Motor neuron (in vitro differentiated cells): ENCODE data around the gene ITGA6. TPM values are rescaled to one million over a fixed set of nuclear protein-coding genes. Genes with fewer than 3 reads are reported as not detected.

ENCODE experiments used
- ATAC-seq, 8 experiments: fragments of 200-7000 bp; cut with Tn5 transposase; replicated peaks in 6 of 8; 2 replicates each; pipeline ENCODE4 v1.8.0; 2021; ENCODE audit warnings: mild to moderate bottlenecking in 8 of 8, moderate library complexity in 8 of 8
- H3K27ac ChIP-seq, 2 donors: fragments of 250-450 bp; sonication (Bioruptor Pico); 2 replicates each; pipeline ENCODE4 v1.9.0; 2021; ENCODE audit warnings: antibody characterized with exemption in 2 of 2, mild to moderate bottlenecking in 2 of 2, moderate library complexity in 1 of 2
- H3K4me1 ChIP-seq, 2 donors: fragments of 250-450 bp; sonication (Bioruptor Pico); replicated peaks in 1 of 2; 2 replicates each; pipeline ENCODE4 v1.6.1; 2021; ENCODE audit warnings: antibody characterized with exemption in 2 of 2, mild to moderate bottlenecking in 2 of 2, moderate library complexity in 1 of 2
- H3K4me3 ChIP-seq, 5 donors: fragments of 250-450 bp; sonication (Bioruptor Pico); 2 replicates each; pipeline ENCODE4 v1.9.0; 2021; ENCODE audit warnings: antibody characterized with exemption in 5 of 5, mild to moderate bottlenecking in 5 of 5, moderate library complexity in 4 of 5
- WGBS, 10 experiments: fragments of 450-650 bp; shearing (Covaris generic); methylation state at CpG; one replicate each; pipeline ENCODE4 v1.0.0; 2022; 5-methylcytosine and 5-hydroxymethylcytosine counted together
- in situ Hi-C, 9 experiments: fragments of 400-800 bp; cut with MboI; loops; one replicate each; pipeline ENCODE4 v1.15.0; 2021; ENCODE audit warnings: low sequenced_read_pairs in 9 of 9, low pct_unique_long_range_greater_than_20kb in 2 of 9; ENCODE audit not compliant: unreplicated experiment in 9 of 9
- total RNA-seq, 8 experiments: library from RNA; unstranded; fragments of 300-600 nt; gene quantifications; 2 replicates each; pipeline versions ENCODE4 v1.2.3 to v1.2.4, GENCODE V29; 2022

ITGA6 gene
- total RNA-seq, 8 experiments from 2014 or later, result 3.4 to 68.2 (median 26.1) TPM

DNA sequence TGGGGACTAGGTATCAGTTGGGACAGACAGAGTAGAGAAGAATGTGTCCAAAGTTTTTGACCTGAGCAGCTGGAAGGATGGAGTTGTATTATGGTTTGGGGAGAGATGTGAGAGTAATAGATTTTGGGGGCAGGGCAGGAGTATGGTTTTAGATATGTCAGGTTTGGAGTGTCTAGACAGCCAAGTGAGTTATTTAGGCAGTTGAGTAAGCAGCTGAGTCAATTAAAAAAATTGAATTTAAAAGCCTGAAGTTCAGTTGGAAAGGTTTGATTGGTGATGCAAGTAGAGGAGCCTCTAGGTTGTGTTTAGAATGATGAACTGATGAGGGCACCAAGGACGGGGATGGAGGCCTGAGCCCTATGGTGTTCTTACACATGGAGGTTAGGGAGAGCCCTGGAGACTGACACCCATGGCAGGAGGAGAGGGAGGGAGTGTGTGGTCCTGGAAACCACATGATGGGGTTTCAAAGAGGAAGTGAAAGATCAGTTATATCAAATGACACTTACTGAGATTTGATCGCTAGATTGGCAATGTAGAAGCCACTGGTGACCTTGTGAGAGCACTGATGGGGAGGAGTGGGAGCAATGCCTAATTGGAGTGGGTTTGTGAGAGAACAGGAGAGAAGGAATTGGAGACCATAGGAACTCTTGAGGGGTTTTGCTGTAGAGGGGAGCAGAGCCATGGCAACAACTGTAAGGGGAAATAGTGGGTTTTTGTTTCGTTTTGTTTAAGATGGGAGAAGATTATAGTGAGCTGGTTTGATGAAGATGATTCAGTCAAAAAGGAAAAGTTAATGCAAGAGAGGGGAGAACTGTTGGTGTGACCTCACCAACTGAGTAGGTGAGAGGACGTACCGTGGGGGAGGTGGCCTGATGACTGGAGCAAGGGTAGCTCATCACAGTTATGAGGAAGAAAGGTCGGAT lies 10.3 kb downstream of the ITGA6 start:
- in situ Hi-C loops, result no loop called here
- Histone ChIP-seq H3K4me1 (peaks cover 32 to 36% of the 10 kb centered on the region in 2 donors), H3K4me3 (no peak overlapping the region), H3K27ac (no peak overlapping the region)
- WGBS, 10 experiments, result 80 to 100% (median 95%) methylated on average over 1 to 6 of the region's 6 CpGs; no CpG with 5 or more reads in 1 of the 10 experiments
- ATAC-seq, result no peak

DNA sequence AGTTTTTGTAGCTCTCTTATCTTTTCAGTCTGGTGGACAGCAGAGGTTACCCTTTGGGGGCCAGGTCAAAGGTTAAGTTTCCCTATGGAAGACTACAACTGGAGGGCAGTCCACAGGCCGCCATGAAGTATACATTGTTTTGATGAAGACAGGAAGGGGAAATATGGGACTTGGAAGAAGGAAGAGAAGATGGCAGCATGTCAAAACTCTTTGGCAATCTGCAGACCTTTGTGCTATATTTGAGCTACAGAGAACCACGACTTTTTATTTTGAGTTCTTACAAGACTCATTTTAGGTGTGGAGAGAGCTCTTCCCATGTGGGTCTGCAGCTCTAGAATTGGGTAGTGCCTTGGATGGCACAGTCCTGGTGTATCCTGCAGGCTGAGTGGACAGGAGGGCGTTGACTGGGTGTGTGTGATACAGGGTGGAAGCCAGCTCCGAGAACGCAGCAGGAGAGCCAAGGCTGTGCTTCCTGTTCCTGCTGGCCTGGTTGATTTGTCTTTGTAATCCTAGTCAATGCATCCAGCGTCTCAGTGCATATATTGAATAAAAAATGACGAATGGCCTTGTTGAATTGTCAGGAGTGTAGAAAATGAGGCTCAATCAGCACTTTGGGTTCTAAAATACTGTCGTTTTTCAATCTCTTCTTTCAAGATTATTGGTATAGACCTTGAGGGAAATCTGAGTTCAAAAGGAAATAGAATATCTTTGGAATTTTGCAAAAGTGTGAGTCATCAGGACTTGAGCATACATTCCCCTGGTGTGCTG lies 11.5 kb downstream of the ITGA6 start:
- WGBS, 10 experiments, result 15 to 95% (median 50%) methylated on average over 2 to 7 of the region's 8 CpGs; no CpG with 5 or more reads in 1 of the 10 experiments
- ATAC-seq, result peak in 4 of 8 experiments; percentile 13 to 41 (median 29)
- in situ Hi-C loops, result no loop called here
- H3K27ac ChIP-seq, result no peak overlapping the region
- no peak overlapping the region for H3K4me3 ChIP-seq
- peaks cover 36 to 39% of the 10 kb centered on the region in 2 donors for H3K4me1 ChIP-seq

DNA sequence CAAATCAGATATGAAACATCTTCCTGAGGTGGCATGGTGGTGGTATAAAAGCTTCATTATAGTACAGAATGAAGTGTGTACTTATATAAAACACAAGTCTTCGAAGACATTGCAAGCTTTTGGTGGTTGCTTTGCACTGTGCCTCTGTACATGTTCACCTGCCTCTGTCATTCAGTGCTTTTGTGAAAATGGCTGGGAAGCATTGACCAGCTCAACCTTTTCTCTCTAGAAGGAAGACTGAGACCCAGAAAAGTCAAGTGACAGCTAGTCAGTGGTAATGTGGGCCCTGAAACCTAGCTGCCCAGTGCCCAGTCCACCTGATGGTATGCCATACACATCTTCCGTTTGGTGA lies 12.1 kb downstream of the ITGA6 start:
- 63 to 100% (median 81%) methylated on average over 1 to 2 of the region's 2 CpGs; no CpG with 5 or more reads in 2 of the 10 experiments for WGBS, 10 experiments
- in situ Hi-C loops, result no loop called here
- ATAC-seq, result no peak
- Histone ChIP-seq H3K4me3 (no peak overlapping the region), H3K4me1 (peaks cover 36 to 38% of the 10 kb centered on the region in 2 donors), H3K27ac (no peak overlapping the region)

DNA sequence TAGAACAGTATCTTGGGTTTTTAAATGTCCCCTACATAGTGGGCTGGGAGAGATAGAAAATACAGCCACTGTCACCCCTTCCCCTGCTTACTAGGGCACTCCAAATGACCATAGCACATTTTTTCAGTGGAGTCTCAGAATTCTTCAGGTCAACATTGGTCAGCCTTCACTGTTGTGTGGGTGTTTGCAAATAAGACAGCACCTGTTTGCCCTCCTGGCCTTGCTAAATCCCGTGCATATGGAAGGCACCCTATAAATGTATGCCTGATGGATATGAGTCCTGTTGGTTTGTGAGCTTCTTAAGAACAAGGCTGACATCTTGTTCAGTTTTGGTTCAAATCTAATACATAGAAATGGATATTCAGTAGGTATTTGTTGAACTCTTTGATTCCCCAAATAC lies 12.5 kb downstream of the ITGA6 start:
- Histone ChIP-seq H3K4me3 (no peak overlapping the region), H3K27ac (no peak overlapping the region), H3K4me1 (peaks cover 33 to 34% of the 10 kb centered on the region in 2 donors)
- ATAC-seq, result no peak
- in situ Hi-C loops, result no loop called here
- 0 to 80% (median 25%) methylated on average over 1 of the region's 1 CpG; no CpG with 5 or more reads in 3 of the 10 experiments for WGBS, 10 experiments

DNA sequence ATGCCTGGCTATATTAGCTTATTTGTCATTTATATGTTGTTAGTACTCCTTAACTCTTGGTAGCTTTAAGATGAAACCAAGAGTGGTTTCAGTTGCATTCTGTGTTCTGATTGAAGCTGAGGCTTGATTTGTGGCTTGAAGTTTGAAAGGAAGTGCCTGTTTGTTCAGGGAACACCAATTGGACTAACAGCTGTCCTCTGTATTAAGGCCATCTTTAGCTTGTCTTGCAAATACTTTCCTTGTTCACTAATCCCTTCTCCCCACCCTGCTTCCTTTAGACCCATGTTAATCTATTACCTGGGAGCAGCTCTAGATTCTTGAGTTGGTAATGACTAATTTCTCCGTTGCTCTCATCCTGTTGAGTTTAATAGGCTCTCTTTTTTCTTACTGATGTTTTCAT lies 13.4 kb downstream of the ITGA6 start:
- no peak for ATAC-seq
- in situ Hi-C loops, result no loop called here

DNA sequence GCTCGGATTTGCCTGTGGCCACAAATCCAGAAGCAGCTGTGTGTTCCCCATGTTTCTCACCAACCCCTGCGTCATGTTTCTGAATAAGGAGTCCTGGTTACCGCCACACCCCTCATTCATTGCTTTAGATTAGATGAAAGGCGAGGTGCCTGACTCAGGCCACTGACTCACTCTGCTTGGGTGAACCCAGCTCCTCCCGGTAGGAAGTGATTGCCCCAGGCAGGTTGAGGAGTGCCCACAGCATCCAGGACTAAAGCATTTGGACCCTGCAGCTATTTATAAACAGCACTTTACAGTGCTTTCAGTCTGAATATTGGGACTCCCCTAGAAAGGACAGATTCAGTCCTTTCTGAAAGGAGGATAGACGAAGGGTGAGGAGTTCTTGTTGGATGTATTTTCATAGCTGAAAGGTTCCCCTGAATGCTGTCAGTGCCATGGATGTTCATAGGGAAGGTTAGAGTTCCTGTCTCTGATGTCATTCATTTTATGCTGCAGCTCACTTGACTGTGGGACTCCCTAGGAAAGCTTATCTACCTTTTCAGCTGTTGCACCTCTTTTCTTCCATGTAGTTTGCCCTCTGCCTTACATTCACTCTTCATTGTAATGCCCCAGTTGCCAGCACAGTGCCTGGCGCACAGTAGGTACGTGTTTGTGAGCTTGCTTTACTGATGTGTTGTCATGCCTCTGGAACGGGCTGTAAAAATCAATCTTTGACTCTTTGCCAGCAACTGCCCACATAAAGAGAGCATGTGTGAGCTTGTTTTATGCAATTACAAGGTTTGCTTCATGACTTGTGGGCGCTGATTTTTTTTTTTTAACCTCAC lies 14.9 kb downstream of the ITGA6 start:
- in situ Hi-C loops, result no loop called here
- H3K4me3 ChIP-seq, result no peak overlapping the region
- 15 to 92% (median 53%) methylated on average over 2 to 9 of the region's 10 CpGs for WGBS, 10 experiments

More for the DNA sequence above, 13.4 kb downstream of the ITGA6 start:
- WGBS, 10 experiments, result 0 to 71% (median 29%) methylated on average over 1 of the region's 1 CpG; no CpG with 5 or more reads in 3 of the 10 experiments
- no peak overlapping the region for H3K27ac ChIP-seq
- H3K4me3 ChIP-seq, result no peak overlapping the region
- H3K4me1 ChIP-seq, result peaks cover 26 to 29% of the 10 kb centered on the region in 2 donors

DNA sequence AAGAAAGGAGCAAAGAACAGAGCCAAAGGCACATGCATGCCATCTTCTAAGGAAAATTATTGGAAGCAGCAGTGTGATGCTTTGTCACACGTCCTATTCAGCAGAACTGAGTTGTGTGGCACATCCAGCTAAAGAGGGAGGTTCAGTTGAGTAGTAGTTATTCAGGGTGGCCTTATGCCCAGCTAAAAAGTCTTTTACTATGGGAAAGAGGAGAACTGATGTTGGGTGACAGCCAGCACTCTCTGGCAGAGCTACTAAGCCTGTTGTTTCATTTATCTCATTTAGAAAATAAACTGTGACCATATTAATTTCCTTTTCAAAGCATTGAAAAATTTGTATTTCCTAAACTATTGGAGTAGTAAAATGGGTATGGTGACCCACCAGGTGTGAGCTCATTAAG lies 18.5 kb downstream of the ITGA6 start:
- no peak overlapping the region for H3K27ac ChIP-seq
- 33 to 100% (median 86%) methylated on average over 1 of the region's 1 CpG; no CpG with 5 or more reads in 5 of the 10 experiments for WGBS, 10 experiments
- H3K4me3 ChIP-seq, result no peak overlapping the region
- in situ Hi-C loops, result no loop called here
- no peak for ATAC-seq
- peaks cover 14 to 18% of the 10 kb centered on the region in 2 donors for H3K4me1 ChIP-seq

More for the DNA sequence above, 14.9 kb downstream of the ITGA6 start:
- peaks cover 26 to 29% of the 10 kb centered on the region in 2 donors for H3K4me1 ChIP-seq
- ATAC-seq, result peak; percentile 93 to 99 (median 97)
- no peak overlapping the region for H3K27ac ChIP-seq

DNA sequence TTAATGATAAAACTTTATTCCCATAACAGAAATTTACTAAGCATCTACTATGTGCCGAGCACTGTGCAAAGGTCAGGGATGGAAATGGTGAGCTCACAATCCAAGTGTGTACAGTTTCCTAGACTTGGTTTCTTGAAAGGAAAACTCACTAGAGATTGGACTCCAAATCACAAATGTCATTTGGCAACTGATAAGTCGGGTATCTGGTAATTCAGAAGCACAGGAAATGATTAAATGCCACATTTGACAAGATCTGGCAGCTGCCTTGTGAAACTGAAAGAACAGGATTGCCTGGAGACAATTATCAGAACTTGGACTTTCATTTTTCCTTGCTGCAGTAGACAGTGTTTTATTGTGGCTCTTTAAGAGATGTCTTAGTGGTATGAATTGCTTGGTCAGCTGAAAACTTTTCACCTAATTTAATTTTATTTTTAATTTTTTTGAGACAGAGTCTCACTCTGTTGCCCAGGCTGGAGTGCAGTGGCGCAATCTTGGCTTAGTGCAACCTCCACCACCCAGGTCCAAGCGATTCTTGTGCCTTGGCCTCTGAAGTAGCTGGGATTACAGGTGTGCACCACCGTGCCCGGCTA lies 19.2 kb downstream of the ITGA6 start:
- H3K4me3 ChIP-seq, result no peak overlapping the region
- in situ Hi-C loops, result no loop called here
- H3K4me1 ChIP-seq, result peaks cover 10 to 18% of the 10 kb centered on the region in 2 donors
- no peak for ATAC-seq
- H3K27ac ChIP-seq, result no peak overlapping the region
- 50 to 100% (median 100%) methylated on average over 1 to 6 of the region's 6 CpGs for WGBS, 10 experiments

DNA sequence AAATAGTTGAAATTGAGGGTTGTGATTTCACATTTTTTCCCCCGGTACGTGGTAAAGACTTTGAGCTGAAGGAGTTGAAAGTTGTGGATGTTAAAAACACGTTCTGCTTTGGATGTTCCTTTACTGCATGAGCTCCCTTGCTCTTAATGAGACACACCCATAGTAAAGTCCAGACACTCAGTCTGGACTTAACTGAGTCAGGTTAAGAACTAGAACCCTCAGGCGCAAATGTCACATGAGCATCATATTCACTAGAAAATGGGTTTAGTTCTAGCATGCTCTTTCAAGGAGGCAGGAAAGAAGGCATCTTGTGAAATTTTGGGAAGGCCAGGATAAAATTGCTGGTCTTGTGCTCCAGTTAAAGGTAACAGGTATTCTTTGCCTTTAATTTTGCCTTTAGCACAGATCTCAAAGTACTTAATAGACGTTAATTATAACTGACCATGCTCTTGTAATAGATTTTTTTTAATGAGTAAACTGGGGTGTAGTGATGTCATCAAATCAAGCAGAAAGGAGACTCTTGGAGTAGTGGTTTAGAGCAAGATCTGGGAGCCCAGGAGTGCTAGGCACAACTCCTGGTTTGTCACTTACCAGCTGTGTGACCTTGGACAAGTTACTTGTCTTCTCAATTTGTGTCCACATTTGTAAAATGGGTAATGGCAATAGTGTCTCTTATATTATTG lies 20.6 kb downstream of the ITGA6 start:
- no peak overlapping the region for H3K4me3 ChIP-seq
- in situ Hi-C loops, result no loop called here
- H3K4me1 ChIP-seq, result peaks cover 0 to 4% of the 10 kb centered on the region in 2 donors
- no peak overlapping the region for H3K27ac ChIP-seq
- peak in 2 of 8 experiments; percentile 34 to 53 for ATAC-seq
- WGBS, 10 experiments, result 69 to 100% (median 90%) methylated on average over 1 to 5 of the region's 5 CpGs; no CpG with 5 or more reads in 1 of the 10 experiments

DNA sequence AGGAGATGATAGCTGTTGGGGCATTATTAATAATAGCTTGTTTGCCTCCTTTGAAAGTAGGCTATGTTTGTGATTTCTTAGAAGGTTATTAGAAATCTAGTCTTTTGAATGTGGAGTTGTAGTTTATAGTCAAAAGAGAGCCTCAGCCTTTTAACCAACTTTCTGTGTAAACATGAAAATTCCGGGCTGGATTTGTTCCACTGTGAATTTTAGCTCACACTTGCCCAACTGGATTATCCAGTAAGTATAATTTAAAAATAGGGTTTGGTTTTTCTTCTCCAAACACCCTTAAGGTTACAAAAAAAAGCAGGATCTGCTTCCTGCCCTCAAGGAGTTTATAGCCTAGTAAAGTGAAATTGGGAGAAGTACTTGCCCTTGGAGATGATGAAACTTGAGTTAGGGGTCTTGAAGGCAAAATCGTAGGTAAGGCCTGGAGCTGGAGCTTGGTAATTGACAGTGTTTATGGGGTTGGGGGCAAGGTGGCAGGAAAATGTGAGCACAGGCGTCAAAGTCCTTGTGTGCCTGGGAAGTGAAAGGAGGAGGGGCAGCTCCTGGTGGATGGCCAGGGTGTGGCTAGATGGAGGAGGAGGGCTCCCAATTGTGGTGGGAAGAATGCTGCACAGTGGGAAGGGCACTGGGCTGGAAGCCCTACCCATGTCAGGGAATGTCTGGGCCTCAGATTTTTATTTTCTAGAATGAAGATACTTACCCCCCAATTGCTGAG lies 21.3 kb downstream of the ITGA6 start:
- H3K4me1 ChIP-seq, result no peaks in the 10 kb centered on the region
- WGBS, 10 experiments, result 0 to 88% (median 80%) methylated on average over 1 to 3 of the region's 3 CpGs; no CpG with 5 or more reads in 3 of the 10 experiments
- no peak for ATAC-seq
- in situ Hi-C loops, result no loop called here
- no peak overlapping the region for H3K4me3 ChIP-seq
- no peak overlapping the region for H3K27ac ChIP-seq

DNA sequence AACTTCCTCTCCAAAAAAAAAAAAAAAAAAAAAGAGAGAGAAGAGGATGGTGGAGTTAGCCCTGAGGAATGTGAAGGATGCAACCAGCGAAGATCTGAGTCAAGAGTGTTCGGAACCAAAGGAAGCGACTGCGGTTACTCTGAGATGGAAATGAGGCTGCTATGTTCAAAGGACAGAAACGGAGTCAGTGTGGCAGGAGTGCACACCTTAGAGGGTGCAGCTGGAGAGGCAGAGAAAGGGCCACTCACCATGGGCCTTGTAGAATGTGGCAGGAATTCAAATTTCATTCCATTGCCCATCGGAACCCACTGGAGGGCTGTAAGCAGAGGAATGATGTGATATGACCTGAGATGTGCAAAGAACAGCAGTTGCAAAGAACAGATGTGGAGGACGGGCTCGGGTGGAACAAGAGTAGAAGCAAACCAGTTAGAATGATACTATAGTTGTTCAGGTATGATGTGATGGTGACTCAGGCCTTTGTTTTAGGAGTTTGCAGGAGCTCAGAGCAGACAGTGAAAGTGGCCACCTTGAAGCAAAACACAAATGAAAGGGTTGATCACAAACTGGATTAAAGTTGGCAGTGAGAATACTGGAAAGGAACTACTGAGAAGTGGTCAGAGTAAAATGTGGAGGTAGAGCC lies 22.6 kb downstream of the ITGA6 start:
- ATAC-seq, result no peak
- Histone ChIP-seq H3K4me1 (no peaks in the 10 kb centered on the region), H3K27ac (no peak overlapping the region), H3K4me3 (no peak overlapping the region)
- in situ Hi-C loops, result loop anchor here in 4 of 9 experiments (10.0 to 25.0 kb wide), 2 partner anchors 275 to 288 kb away; no protein-coding TSS in a partner anchor
- WGBS, 10 experiments, result 73 to 100% (median 88%) methylated on average over 1 to 8 of the region's 8 CpGs; no CpG with 5 or more reads in 1 of the 10 experiments
